GM12878 (cell line): Measurements from ENCODE around the gene GBX1. TPM values are rescaled to one million over a fixed set of nuclear protein-coding genes. Genes with fewer than 3 reads are reported as not detected.

Source experiments
- ATAC-seq: fragments of 200-7000 bp; cut with Tn5 transposase; 3 replicates; pipeline ENCODE4 v1.9.1; 2020; ENCODE audit warnings: mild to moderate bottlenecking, moderate library complexity
- BruUV-seq: library from RNA; stranded (reverse); fragments of 400-500 nt; replicated peaks from 2 replicates; lab custom pipeline; 2021; lab: Mats Ljungman, UMichigan
- CTCF ChIA-PET: fragments of 300-600 bp; sonication (Branson Sonifier 250); formaldehyde crosslinking; extraction: SDS; loops from one replicate; lab custom pipeline; 2021; ENCODE audit warnings: inconsistent platforms; lab: Yijun Ruan, JAX
- POLR2A ChIA-PET: fragments of 350-600 bp; formaldehyde crosslinking; extraction: SDS; loops from one replicate; lab custom pipeline; 2021; ENCODE audit warnings: inconsistent platforms; lab: Charles Lee
- RAD21 ChIA-PET: fragments of 300-600 bp; sonication (Branson Sonifier 250); formaldehyde crosslinking; loops from one replicate; lab custom pipeline; 2023; ENCODE audit warnings: antibody characterized with exemption; ENCODE audit not compliant: unreplicated experiment; lab: Charles Lee
- SMC1A ChIA-PET: fragments of 300-600 bp; sonication (Branson Sonifier 250); formaldehyde crosslinking; loops from one replicate; lab custom pipeline; 2023; ENCODE audit not compliant: unreplicated experiment, uncharacterized antibody; lab: Charles Lee
- DNase-seq: peaks from one replicate; pipeline ENCODE4 v3.0.0-alpha.2; 2011; ENCODE audit warnings: low read depth, low spot score
- FAIRE-seq: peaks from 3 replicates; lab custom pipeline; 2011; peaks lifted over from hg19 to GRCh38; lab: Jason Lieb, UNC
- H2AFZ ChIP-seq: 2 replicates; pipeline ENCODE4 v1.6.0; 2011; ENCODE audit warnings: low read depth, low read length, control low read depth; ENCODE audit not compliant: control insufficient read depth
- H3K27ac ChIP-seq: 2 replicates; pipeline ENCODE4 v1.5.1; 2011; ENCODE audit warnings: control low read depth; ENCODE audit not compliant: control insufficient read depth, insufficient read depth
- H3K27me3 ChIP-seq, 2 experiments: replicated peaks in 1 of 2; 2 replicates each; pipeline versions ENCODE4 v1.6.0 to v1.6.1; 2011; ENCODE audit warnings: low read length in 1 of 2; ENCODE audit not compliant: control insufficient read depth in 2 of 2, insufficient read depth in 2 of 2
- H3K36me3 ChIP-seq, 2 experiments: 2 replicates each; pipeline ENCODE4 v1.5.1; 2011; ENCODE audit warnings: low read length in 1 of 2; ENCODE audit not compliant: control insufficient read depth in 2 of 2, insufficient read depth in 2 of 2
- H3K4me1 ChIP-seq: 2 replicates; pipeline ENCODE4 v1.6.1; 2011; ENCODE audit warnings: mild to moderate bottlenecking, low read length, moderate library complexity, mixed read lengths; ENCODE audit not compliant: control insufficient read depth, insufficient read depth
- H3K4me2 ChIP-seq: 2 replicates; pipeline ENCODE4 v1.6.0; 2011; ENCODE audit warnings: control low read depth; ENCODE audit not compliant: control insufficient read depth, insufficient read depth
- H3K4me3 ChIP-seq: fragments of 200-600 bp; sonication (generic); 2 replicates; pipeline ENCODE4 v1.5.1; 2016
- H3K79me2 ChIP-seq: 2 replicates; pipeline ENCODE4 v1.6.0; 2011; ENCODE audit warnings: low read length; ENCODE audit not compliant: control insufficient read depth, insufficient read depth
- H3K9ac ChIP-seq: 2 replicates; pipeline ENCODE4 v1.8.0; 2011; ENCODE audit warnings: low read length, control low read depth, mixed read lengths; ENCODE audit not compliant: control insufficient read depth, insufficient read depth
- H3K9me3 ChIP-seq: replicated peaks from 3 replicates; pipeline ENCODE4 v1.5.1; 2011; ENCODE audit warnings: mild to moderate bottlenecking, low read length; ENCODE audit not compliant: control insufficient read depth, insufficient read depth
- H4K20me1 ChIP-seq: 2 replicates; pipeline ENCODE4 v1.6.0; 2011; ENCODE audit not compliant: control insufficient read depth, insufficient read depth
- BCL11A ChIP-seq: IDR thresholded peaks from 2 replicates; pipeline ENCODE4 v1.6.1; 2011; ENCODE audit warnings: low read depth, low read length
- EP300 ChIP-seq, 2 experiments: fragments of 150-350 bp in 1 of 2; IDR thresholded peaks; 2 replicates each; pipeline ENCODE4 v1.6.1; 2011 to 2012; ENCODE audit warnings: low read depth in 2 of 2, low read length in 2 of 2, borderline replicate concordance in 1 of 2, improper control_type of control experiment in 1 of 2, inconsistent platforms in 1 of 2; ENCODE audit not compliant: control insufficient read depth in 1 of 2
- EZH2 ChIP-seq: IDR thresholded peaks from 2 replicates; pipeline ENCODE4 v1.6.1; 2012; ENCODE audit warnings: low read depth, mild to moderate bottlenecking, control low read depth, inconsistent platforms, low read length, borderline replicate concordance; ENCODE audit not compliant: control insufficient read depth
- FOS ChIP-seq: IDR thresholded peaks from 3 replicates; pipeline ENCODE4 v1.6.1; 2011; ENCODE audit warnings: borderline replicate concordance; ENCODE audit not compliant: insufficient read length; ENCODE audit errors: extremely low read depth
- IKZF2 ChIP-seq, 2 experiments: fragments of 450-650 bp; IDR thresholded peaks; 2 replicates each; pipeline ENCODE4 v1.6.1; 2017; ENCODE audit warnings: mild to moderate bottlenecking in 2 of 2, moderate library complexity in 2 of 2
- IRF4 ChIP-seq: IDR thresholded peaks from 2 replicates; pipeline ENCODE4 v1.6.1; 2011; ENCODE audit warnings: low read depth, low read length
- IRF5 ChIP-seq: fragments of 450-650 bp; IDR thresholded peaks from 2 replicates; pipeline ENCODE4 v1.6.1; 2017; ENCODE audit warnings: borderline replicate concordance
- MTA2 ChIP-seq: fragments of 450-650 bp; IDR thresholded peaks from 2 replicates; pipeline ENCODE4 v1.6.1; 2016; ENCODE audit warnings: low read depth, mild to moderate bottlenecking, moderate library complexity
- NRF1 ChIP-seq: conservative IDR thresholded peaks from 2 replicates; pipeline ENCODE4 v1.6.1; 2011; ENCODE audit warnings: mild to moderate bottlenecking, low read depth, low read length, improper control_type of control experiment
- SUZ12 ChIP-seq: fragments of 200-600 bp; sonication (generic); IDR thresholded peaks from one replicate; pipeline ENCODE4 v1.6.1; 2018; ENCODE audit warnings: antibody characterized with exemption, mild to moderate bottlenecking; ENCODE audit not compliant: unreplicated experiment
- TBL1XR1 ChIP-seq: IDR thresholded peaks from 2 replicates; pipeline ENCODE4 v1.6.1; 2012; ENCODE audit warnings: low read depth, low read length, improper control_type of control experiment
- YBX1 ChIP-seq: fragments of 450-650 bp; IDR thresholded peaks from 2 replicates; pipeline ENCODE4 v1.6.1; 2016; ENCODE audit warnings: antibody characterized with exemption
- ZNF217 ChIP-seq: fragments of 450-650 bp; IDR thresholded peaks from 2 replicates; pipeline ENCODE4 v1.6.1; 2017; ENCODE audit warnings: antibody characterized with exemption, mild to moderate bottlenecking
- WGBS: methylation state at CpG from one replicate; pipeline ENCODE4 v1.1.6; 2016; ENCODE audit warnings: low lambda C conversion rate; ENCODE audit not compliant: insufficient replicate concordance, insufficient coverage; ENCODE audit errors: missing lambda C conversion rate; 5-methylcytosine and 5-hydroxymethylcytosine counted together
- in situ Hi-C: fragments of 300-500 bp; cut with MboI; formaldehyde crosslinking; loops from 9 replicates; pipeline ENCODE4 v1.14.3; 2018; ENCODE audit warnings: mixed read lengths
- intact Hi-C: fragments of 100-400 bp; cut with micrococcal nuclease; formaldehyde crosslinking; loops from one replicate; pipeline ENCODE4 v1.14.2; 2022; ENCODE audit not compliant: unreplicated experiment
- polyA plus RNA-seq, 11 experiments: library from polyadenylated mRNA; depleted of rRNA in 4 of 11; unstranded in 6 of 11; stranded (reverse) in 5 of 11; fragments of >200 nt; fragmentation: Nextera tagmentation in 4 of 11; fragmentation: Illumina TruSeq in 1 of 11; extraction: Ambion mirVana in 4 of 11; extraction: Trizol in 1 of 11; gene quantifications; 1 replicate in 1 of 11; 2 replicates in 10 of 11; pipeline versions ENCODE4 v1.2.1 to v1.2.3, GENCODE V29; 2011 to 2016; ENCODE audit warnings: inconsistent platforms in 2 of 11, missing spikeins in 2 of 11, low read depth in 1 of 11
- total RNA-seq, 4 experiments: library from RNA; depleted of rRNA in 3 of 4; stranded (reverse); fragments of >200 nt in 3 of 4; fragmentation: Illumina TruSeq in 1 of 4; extraction: Trizol in 1 of 4; gene quantifications; 2 replicates each; pipeline versions ENCODE4 v1.2.1 to v1.2.3, GENCODE V29; 2013 to 2021
- TF ChIP-seq, protein P1 (sequence below): IDR thresholded peaks from 2 replicates; pipeline ENCODE4 v1.6.1; 2012; ENCODE audit warnings: improper control_type of control experiment, low read depth, low read length; ENCODE audit not compliant: insufficient replicate concordance
- TF ChIP-seq, protein P2 (sequence below): fragments of 150-350 bp; IDR thresholded peaks from 2 replicates; pipeline ENCODE4 v1.6.1; 2014; ENCODE audit warnings: mild to moderate bottlenecking, low read depth, low read length
- TF ChIP-seq, protein P3 (sequence below): fragments of 450-650 bp; IDR thresholded peaks from 2 replicates; pipeline ENCODE4 v1.6.1; 2016; ENCODE audit warnings: mild to moderate bottlenecking

GBX1 gene
- total and polyA plus RNA-seq, 10 of the 15 experiments (the other 5 are each of a cell fraction or from before 2014, with no cell fraction given) = not detected

DNA sequence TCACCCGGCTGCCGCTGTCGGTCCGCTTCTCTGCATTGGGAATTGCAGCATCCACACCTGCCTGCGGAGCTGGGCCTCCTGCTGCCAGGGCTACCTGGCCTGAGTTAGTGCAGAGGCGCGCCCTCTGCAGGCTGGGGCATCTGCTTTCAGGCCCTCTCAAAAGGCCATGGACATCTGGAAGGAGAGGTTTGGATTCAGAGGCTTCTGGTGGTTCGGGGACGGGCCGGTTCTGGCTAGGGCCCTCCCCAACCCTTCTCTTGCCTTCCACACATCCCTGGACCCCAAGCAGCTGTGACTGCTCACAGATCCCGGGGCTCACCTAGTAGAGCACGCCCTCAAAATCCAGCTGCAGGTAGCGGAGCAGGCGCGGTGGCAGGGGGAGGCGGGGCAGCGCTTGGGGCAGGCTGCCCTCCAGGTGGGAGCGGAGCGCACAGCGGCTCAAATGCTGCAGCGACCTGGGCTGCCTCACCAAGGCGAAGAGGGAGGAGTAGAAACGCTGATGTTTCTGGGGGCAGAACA is 8.4 kb upstream of the GBX1 start:
- RAD21 ChIA-PET = no interaction called here
- no peak overlapping the region for H3K27ac ChIP-seq
- H3K36me3 ChIP-seq = no peaks in the 10 kb centered on the region
- peaks cover 4% of the 10 kb centered on the region in 2 experiments for H3K27me3 ChIP-seq
- in situ Hi-C loops (no loop called here), intact Hi-C loops (no loop called here)
- POLR2A ChIA-PET = no interaction called here
- CTCF ChIA-PET = interaction anchor here (0.7 kb wide), 1 partner anchor 10 kb away, joined by 3 read pairs; no protein-coding TSS in a partner anchor
- H4K20me1 ChIP-seq = no peaks in the 10 kb centered on the region
- no TSS peak for BruUV-seq
- WGBS = 59% methylated on average over 23 of the region's 23 CpGs
- no peak overlapping the region for H2AFZ ChIP-seq
- SMC1A ChIA-PET = no interaction called here
- H3K9me3 ChIP-seq = no peaks in the 10 kb centered on the region
- no peak for ATAC-seq
- no peaks in the 10 kb centered on the region for H3K4me1 ChIP-seq
- H3K4me2 ChIP-seq = no peak overlapping the region
- no peak for DNase-seq
- no peaks in the 10 kb centered on the region for H3K79me2 ChIP-seq
- no peak overlapping the region for H3K4me3 ChIP-seq
- no peak overlapping the region for H3K9ac ChIP-seq
- no peak for FAIRE-seq
- TF ChIP-seq NRF1 (no peak), YBX1 (no peak), EP300 (IDR thresholded peaks at IDR 0.05; ENCODE audit: borderline replicate concordance in 1 of 2, control insufficient read depth in 1 of 2, low read depth in 2 of 2, low read length in 2 of 2) (no peak), ZNF217 (no peak), IRF4 (no peak), SUZ12 (no peak), TBL1XR1 (no peak), MTA2 (no peak), IKZF2 (IDR thresholded peaks at IDR 0.05) (no peak), EZH2 (no peak), IRF5 (no peak), FOS (no peak), BCL11A (no peak)
- TF ChIP-seq, protein P1, sequence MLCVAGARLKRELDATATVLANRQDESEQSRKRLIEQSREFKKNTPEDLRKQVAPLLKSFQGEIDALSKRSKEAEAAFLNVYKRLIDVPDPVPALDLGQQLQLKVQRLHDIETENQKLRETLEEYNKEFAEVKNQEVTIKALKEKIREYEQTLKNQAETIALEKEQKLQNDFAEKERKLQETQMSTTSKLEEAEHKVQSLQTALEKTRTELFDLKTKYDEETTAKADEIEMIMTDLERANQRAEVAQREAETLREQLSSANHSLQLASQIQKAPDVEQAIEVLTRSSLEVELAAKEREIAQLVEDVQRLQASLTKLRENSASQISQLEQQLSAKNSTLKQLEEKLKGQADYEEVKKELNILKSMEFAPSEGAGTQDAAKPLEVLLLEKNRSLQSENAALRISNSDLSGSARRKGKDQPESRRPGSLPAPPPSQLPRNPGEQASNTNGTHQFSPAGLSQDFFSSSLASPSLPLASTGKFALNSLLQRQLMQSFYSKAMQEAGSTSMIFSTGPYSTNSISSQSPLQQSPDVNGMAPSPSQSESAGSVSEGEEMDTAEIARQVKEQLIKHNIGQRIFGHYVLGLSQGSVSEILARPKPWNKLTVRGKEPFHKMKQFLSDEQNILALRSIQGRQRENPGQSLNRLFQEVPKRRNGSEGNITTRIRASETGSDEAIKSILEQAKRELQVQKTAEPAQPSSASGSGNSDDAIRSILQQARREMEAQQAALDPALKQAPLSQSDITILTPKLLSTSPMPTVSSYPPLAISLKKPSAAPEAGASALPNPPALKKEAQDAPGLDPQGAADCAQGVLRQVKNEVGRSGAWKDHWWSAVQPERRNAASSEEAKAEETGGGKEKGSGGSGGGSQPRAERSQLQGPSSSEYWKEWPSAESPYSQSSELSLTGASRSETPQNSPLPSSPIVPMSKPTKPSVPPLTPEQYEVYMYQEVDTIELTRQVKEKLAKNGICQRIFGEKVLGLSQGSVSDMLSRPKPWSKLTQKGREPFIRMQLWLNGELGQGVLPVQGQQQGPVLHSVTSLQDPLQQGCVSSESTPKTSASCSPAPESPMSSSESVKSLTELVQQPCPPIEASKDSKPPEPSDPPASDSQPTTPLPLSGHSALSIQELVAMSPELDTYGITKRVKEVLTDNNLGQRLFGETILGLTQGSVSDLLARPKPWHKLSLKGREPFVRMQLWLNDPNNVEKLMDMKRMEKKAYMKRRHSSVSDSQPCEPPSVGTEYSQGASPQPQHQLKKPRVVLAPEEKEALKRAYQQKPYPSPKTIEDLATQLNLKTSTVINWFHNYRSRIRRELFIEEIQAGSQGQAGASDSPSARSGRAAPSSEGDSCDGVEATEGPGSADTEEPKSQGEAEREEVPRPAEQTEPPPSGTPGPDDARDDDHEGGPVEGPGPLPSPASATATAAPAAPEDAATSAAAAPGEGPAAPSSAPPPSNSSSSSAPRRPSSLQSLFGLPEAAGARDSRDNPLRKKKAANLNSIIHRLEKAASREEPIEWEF = no peak
- TF ChIP-seq, protein P2, sequence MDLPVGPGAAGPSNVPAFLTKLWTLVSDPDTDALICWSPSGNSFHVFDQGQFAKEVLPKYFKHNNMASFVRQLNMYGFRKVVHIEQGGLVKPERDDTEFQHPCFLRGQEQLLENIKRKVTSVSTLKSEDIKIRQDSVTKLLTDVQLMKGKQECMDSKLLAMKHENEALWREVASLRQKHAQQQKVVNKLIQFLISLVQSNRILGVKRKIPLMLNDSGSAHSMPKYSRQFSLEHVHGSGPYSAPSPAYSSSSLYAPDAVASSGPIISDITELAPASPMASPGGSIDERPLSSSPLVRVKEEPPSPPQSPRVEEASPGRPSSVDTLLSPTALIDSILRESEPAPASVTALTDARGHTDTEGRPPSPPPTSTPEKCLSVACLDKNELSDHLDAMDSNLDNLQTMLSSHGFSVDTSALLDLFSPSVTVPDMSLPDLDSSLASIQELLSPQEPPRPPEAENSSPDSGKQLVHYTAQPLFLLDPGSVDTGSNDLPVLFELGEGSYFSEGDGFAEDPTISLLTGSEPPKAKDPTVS = no peak
- TF ChIP-seq, protein P3, sequence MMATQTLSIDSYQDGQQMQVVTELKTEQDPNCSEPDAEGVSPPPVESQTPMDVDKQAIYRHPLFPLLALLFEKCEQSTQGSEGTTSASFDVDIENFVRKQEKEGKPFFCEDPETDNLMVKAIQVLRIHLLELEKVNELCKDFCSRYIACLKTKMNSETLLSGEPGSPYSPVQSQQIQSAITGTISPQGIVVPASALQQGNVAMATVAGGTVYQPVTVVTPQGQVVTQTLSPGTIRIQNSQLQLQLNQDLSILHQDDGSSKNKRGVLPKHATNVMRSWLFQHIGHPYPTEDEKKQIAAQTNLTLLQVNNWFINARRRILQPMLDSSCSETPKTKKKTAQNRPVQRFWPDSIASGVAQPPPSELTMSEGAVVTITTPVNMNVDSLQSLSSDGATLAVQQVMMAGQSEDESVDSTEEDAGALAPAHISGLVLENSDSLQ = no peak
